HT1080 (cell line): ENCODE measurements around the gene TTC23. TPM values are rescaled to one million over a fixed set of nuclear protein-coding genes. Genes with fewer than 3 reads are reported as not detected.

Experiments used
- DNase-seq: peaks from one replicate; pipeline ENCODE4 v3.0.0-alpha.2; 2015; ENCODE audit warnings: low read depth
- polyA plus RNA-seq, 2 experiments: library from polyadenylated mRNA; depleted of rRNA; stranded (reverse); fragments of >200 nt; gene quantifications; 2 replicates each; pipeline ENCODE4 v1.2.3, GENCODE V29; 2015
- total RNA-seq: library from RNA; depleted of rRNA; stranded (reverse); fragments of >200 nt; shearing (Covaris generic); gene quantifications from 2 replicates; pipeline ENCODE4 v1.2.3, GENCODE V29; 2014; rRNA removed

TTC23 gene
- total RNA-seq = 9.1 and 11.9 TPM in 2 replicates
- polyA plus RNA-seq (2015; cell fraction: cytosol; rRNA removed) = 7.5 and 14.0 TPM in 2 replicates
- polyA plus RNA-seq (2015; cell fraction: nucleus; rRNA removed) = 12.7 and 14.0 TPM in 2 replicates

- peak; percentile 89 for DNase-seq
Observed at GRCh38 chr15:99249270-99249841, at the start of gene TTC23. TSS of gene TTC23 (minus strand) at chr15:99249581. CDS start at chr15:99228712, 20,869 bp downstream.

GRCh38 chr15:99296386-99296785 lies 47.0 kb upstream of the TTC23 start:
- DNase-seq = no peak

GRCh38 chr15:99295840-99296239 lies 46.5 kb upstream of the TTC23 start:
- no peak for DNase-seq

- no peak for DNase-seq
Observed at GRCh38 chr15:99291643-99292042, 42.3 kb upstream of the TTC23 start.

GRCh38 chr15:99283717-99284116 lies 34.3 kb upstream of the TTC23 start:
- DNase-seq = no peak

GRCh38 chr15:99282586-99282985 lies 33.2 kb upstream of the TTC23 start:
- DNase-seq = no peak

- no peak for DNase-seq
Observed at GRCh38 chr15:99282121-99282520, 32.7 kb upstream of the TTC23 start.

- no peak for DNase-seq
Observed at GRCh38 chr15:99279827-99280226, 30.4 kb upstream of the TTC23 start.

GRCh38 chr15:99279290-99279689 lies 29.9 kb upstream of the TTC23 start:
- DNase-seq = no peak

- no peak for DNase-seq
Observed at GRCh38 chr15:99275525-99276128, 26.2 kb upstream of the TTC23 start.

GRCh38 chr15:99275061-99275460 lies 25.7 kb upstream of the TTC23 start:
- no peak for DNase-seq

GRCh38 chr15:99273801-99274200 lies 24.4 kb upstream of the TTC23 start:
- no peak for DNase-seq

- no peak for DNase-seq
Observed at GRCh38 chr15:99268431-99268830, 19.1 kb upstream of the TTC23 start.

GRCh38 chr15:99267957-99268356 lies 18.6 kb upstream of the TTC23 start:
- DNase-seq = no peak

- no peak for DNase-seq
Observed at GRCh38 chr15:99265541-99266070, 16.2 kb upstream of the TTC23 start.

GRCh38 chr15:99264125-99264524 lies 14.7 kb upstream of the TTC23 start:
- DNase-seq = no peak

GRCh38 chr15:99257107-99257750 lies 7.8 kb upstream of the TTC23 start:
- DNase-seq = no peak

- peak; percentile 89 for DNase-seq
Observed at GRCh38 chr15:99253381-99254090, 4.2 kb upstream of the TTC23 start.

- DNase-seq = no peak
Observed at GRCh38 chr15:99252326-99252725, 2.9 kb upstream of the TTC23 start.

- peak; percentile 99 for DNase-seq
Observed at GRCh38 chr15:99250857-99251841, 1.8 kb upstream of the TTC23 start, which contains the start of gene LRRC28. TSS of gene LRRC28 (plus strand) at chr15:99251481. CDS start at chr15:99255958, 4,477 bp downstream.
